Activated CD8-positive, alpha-beta memory T cell treated with anti-CD3 and anti-CD28 coated beads for 1 hour (primary cell): Measurements from ENCODE around the gene GBGT1.

ENCODE experiments used
- DNase-seq, 2 donors: peaks; one replicate each; pipeline ENCODE4 v3.0.0-alpha.2; 2020; ENCODE audit warnings: low read depth in 1 of 2; ENCODE audit errors: extremely low read depth in 1 of 2

GBGT1 gene

DNA sequence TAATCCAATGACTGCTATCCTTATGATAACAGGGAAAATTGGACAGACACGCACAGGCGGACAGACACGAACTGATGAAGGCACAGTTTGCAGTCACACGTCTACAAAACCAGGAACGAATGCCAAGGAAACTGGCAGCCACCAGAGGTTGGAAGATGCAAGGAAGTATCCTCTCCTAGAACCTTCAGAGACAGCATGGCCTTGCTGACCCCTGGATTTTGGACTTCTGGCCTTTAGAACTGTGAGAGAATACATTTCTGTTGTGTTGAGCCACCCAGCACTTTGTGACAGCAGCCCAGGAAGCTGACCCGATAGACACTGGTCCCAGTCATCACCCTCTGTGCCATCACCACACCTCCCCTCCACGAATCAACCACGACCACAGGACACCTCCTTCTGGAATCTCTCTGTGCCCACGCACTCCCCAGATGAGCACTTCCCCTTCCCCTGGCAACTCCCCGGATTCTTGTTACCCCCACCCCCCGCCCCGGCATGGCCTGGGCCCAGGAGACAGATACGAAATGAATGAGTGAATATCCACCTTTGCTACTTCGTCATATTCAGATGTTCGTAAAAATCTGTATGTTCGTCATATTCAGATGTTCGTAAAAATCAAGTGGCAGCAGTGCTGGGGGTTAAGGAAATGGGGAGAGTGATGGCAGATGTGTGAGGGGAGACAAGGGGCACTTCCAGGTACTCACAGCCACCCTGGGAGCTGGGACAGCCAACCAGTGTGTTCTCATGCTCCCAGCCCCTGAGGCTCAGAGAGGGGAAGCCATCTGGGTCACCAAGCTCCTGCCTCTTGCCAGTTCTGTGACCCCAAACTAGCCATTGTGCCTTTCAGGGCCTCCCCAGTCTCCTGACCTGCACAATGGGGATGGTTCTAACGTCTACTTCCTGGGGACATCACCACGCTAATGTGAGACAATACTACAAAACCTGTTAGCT lies 18.5 kb downstream of the GBGT1 start:
- DNase-seq: no peak

DNA sequence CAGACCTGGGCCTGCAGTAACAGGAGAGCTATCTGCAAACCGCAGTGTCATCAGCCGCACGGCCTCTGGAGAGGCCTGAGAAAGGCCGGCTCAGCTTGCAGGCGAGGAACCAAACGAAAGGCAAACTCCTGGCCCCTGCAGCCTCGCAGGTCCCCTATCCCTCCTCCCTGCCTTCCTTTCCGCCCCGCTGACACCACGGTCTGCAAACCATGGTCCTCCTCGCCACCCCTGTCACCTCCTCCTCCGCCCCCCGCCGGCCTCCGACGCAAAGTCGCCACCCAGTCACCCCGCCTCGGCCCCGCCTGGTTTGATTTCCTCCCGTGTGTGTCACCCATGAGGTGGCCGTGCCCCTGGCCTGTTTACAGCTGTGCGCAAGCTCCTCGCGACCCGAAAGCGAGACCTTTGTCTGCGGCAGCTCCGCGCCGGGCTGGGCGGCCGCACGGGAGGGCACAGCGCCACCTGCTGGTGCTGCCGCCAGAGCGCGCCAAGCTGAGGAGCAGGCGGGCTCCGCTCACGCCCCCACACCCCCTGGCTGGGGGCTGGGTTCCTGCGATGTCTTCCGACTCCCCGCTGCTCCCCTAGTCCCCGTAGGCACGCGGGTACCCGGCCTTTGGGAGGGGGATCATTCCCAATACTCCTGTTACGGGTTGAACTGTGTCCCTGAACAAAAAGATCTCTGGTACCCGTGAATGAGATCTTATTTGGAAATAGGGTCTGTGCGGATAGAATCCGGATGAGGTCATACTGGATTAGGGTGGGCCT lies 19.4 kb downstream of the GBGT1 start:
- peak; percentile 68 to 88 for DNase-seq

GRCh38 chr9:133143639-133144141 lies 20.0 kb downstream of the GBGT1 start:
- DNase-seq: no peak

- DNase-seq: no peak
Observed at GRCh38 chr9:133142684-133143622, 20.8 kb downstream of the GBGT1 start.

DNA sequence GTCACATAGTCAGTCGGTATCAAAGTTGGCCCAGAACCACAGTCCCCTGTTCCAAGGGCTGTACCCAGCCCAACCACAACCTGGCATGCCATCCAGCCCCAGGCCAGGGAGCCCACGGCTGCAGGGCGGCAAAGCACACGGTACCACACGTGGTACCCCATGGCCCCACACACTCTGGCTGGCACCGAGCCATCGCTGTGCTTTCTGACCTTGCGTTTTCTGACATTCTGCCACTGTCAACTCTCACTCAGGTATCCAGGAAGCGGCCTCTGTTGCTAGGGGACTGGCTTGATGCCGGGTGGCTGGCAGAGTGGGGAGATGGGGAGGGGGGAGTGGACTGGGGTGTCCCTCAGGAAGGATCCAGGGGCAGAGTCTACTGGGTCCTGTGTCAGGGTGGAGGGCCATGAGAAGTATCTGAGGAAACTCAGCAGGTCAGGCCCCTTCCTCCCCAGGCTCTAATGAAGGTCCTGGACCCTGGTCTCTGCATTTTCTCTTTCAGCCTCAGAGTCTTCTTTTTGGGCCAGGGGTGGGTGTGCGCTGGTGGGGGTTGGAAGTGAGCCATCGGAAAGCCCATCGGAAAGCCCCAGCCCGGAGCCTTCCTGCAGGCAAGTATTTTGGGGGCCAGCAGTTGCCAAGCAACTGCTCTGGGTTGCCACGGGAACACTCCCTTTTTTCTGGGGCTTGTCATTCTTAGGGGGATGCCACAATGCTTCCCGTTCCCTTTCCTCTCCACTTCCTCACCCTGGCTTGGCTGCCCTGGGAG lies 21.7 kb downstream of the GBGT1 start:
- peak; percentile 62 to 64 for DNase-seq

- no peak for DNase-seq
Observed at GRCh38 chr9:133140606-133141005, 23.1 kb downstream of the GBGT1 start.

DNA sequence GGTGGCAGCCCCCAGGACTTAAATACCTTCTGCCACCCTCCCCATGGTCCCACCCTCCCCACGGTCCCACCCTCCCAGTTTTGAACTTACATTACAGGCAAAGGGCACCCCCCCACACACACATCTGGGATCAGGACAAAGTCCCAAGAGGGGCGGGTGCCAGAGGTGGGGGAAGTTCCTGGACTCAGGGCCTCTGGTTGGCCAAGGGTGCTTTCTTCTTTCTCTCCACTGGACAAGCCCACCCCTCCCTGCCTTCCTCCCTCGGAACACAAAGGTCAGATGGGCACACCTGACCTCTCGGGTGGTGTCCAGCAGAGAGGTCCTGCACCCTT lies 23.6 kb downstream of the GBGT1 start:
- no peak for DNase-seq

DNA sequence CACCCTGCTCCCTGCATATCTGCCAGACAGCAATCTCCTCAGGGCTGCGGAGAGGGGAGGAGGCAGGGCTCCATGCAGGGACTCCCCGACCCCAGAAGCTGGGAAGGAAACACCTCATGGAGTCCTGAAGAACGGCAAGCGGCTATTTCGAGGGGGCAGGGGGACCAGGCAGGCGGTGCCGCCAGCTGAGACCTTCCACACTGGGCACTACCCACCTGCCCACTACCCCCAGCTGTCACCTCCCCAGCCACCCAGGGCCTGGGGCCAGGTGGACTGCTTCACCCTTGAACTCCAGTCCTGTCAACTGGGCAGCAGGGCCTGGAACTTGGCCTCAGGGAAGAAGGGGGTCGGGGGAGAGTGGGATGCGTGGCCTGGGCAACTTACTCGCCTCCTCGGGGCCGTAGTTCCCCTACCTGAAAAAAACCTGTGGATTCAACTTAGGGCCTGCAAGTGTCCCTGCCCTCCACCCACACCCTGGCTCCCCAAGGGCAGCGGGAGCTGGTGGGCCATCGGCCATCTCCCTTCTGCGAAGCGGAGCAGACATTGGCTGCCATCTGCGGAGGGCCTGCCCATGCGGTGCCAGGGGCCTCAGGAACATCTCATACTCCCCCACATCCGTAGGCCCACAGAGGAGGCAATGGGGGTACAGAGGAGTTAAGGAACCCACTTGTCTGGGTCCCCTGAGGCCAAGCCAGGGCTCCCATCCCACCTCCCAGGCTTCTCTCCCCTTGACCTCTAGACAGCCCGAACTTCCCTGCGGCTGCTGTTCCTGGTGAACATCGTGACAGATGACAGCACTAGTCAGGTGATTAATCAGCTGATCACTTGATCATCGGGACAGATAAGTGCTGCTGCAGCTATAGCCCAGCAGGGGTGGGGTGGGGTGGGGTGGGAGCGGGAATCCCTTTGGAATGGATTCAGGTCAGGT lies 24.2 kb downstream of the GBGT1 start:
- DNase-seq: no peak

DNA sequence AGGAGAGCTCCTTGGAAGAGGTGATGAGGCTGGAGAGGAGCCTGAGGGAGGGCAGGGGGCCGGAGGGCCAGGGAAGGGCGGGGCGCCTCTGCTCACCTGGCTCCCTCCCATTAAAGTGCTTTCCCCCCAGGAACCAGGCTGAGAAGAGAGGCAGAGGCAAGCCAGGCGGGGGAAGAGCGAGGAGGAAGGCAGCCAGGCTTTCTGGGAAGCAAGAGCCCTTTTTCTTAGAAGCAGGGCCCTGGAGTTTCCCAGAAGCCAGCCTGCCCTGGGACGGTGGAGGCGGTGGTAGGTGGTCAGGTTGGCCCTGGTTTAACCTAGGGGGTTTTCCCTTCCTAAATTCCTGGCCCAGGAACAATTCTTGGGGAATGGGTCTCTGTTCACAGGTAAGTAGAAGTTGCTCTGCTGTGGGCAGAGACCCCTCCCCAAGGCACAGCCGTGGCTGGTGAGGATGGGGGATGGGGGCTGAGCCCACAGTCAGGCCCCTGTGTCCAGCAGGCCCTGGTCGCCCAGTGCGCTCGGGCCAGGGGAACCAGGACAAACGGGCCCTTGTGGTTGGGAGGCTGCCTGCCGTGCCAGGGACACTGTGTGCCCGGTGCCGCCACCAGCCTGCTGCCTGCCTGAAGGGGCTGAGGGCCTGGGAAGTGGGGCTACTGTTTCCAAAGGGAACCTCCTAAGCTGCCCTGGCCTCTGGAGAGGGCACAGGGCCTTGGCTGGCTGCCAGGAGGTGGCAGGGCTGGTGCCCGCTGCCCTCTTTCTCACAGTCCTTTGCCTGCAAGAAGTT lies 26.1 kb downstream of the GBGT1 start:
- DNase-seq: no peak

DNA sequence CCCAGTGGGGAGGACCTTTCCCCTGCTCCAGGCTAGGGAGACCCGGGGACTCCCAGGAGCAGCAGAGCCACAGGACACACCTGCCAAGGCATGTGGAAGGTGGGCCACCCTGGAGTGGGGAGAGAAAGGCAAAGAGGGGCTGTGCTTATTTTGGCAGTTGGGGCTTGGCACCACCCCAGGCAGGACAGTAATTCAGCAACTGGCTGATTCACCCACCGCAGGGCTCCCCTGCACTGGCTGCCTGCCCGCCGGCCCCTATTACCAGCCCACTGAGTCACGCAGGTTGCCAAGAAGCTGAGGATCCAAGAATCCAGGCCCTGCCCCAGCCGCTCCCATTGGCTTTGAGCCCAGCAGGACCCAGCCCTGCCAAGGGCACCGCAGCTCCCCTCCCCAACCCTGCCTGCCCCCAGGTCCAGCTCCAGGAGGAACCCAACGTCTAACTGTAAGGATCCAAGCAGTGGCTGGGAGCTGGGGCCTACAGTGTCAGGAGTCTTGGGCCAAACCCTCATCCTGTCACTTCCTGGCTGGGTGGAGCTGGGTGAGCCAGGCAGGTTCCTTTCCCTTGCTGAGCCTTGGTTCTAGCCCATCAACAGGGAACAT lies 28.5 kb downstream of the GBGT1 start:
- no peak for DNase-seq

GRCh38 chr9:133134388-133135145 lies 29.1 kb downstream of the GBGT1 start:
- DNase-seq: no peak

- peak; percentile 73 to 77 for DNase-seq
Observed at GRCh38 chr9:133133681-133134387, 29.9 kb downstream of the GBGT1 start.

- DNase-seq: no peak
Observed at GRCh38 chr9:133132174-133132573, 31.5 kb downstream of the GBGT1 start.

DNA sequence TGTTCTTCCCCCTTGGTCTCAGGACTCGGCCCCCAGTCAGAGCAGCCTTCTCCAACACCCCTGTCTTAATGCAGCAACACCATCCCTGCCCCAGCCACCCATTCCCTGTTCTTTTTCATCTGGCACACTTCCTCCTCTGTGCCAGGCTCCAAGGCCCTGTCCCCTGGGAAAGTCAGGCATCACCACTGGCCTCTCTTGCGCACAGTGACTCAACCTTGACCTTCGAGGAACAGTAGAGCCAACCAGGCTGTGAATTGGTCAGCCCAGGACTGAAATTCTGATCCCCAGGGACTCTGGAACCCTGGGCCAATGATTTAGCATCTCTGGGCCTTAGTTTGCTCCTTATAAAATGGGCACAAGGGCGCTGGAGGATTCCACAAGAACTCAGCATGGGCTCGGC lies 32.2 kb downstream of the GBGT1 start:
- DNase-seq: no peak

DNA sequence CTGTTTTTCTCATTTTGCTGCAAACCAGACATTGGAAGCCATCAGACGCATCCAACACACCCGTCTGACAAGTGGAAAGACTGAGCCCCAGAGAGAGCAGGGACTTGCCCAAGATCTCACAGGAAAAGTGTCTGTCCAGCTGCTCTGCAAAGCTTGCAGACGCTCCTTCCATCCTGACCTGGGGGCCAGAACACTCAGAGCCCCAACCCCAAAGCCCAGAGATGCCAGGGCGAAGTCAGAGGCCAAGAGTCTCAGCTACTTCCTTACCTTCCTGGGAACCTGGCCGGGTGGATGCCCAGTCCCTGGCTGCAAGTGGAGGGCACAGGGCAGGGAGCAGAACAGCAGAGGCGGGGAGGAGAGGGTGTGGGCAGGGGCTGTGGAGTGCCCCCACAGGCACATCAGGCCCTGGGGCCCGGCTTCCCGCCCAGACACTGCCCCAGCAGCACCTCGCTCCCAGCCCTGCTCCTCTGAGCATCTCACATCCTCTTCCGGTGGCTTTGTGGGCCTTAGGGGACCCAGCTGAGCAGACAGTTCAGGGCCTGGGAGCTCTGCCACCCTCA lies 32.9 kb downstream of the GBGT1 start:
- DNase-seq: no peak
